Activated T-cell treated with anti-CD3 and anti-CD28 coated beads, Interleukin-2, amount 50 U/mL, for 4 hours (primary cell): ENCODE measurements around the gene ETFA. TPM values are rescaled to one million over a fixed set of nuclear protein-coding genes. Genes with fewer than 3 reads are reported as not detected.

ENCODE experiments used
- ATAC-seq, 2 donors: fragments of 200-7000 bp; cut with Tn5 transposase; one replicate each; pipeline ENCODE4 v1.10.0; 2021
- DNase-seq: peaks from one replicate; pipeline ENCODE4 v3.0.0-alpha.2; 2020
- H3K27me3 Mint-ChIP-seq: one replicate; pipeline ENCODE4 v1.8.0; 2021; ENCODE audit warnings: low read depth, mixed read lengths
- H3K36me3 Mint-ChIP-seq: one replicate; pipeline ENCODE4 v1.8.0; 2022; ENCODE audit warnings: mixed read lengths; ENCODE audit not compliant: insufficient read depth
- H3K4me1 Mint-ChIP-seq: one replicate; pipeline ENCODE4 v1.8.0; 2021; ENCODE audit warnings: low read depth, mixed read lengths
- H3K4me3 Mint-ChIP-seq: one replicate; pipeline ENCODE4 v1.8.0; 2021; ENCODE audit warnings: mild to moderate bottlenecking, moderate library complexity, mixed read lengths
- H3K9me3 Mint-ChIP-seq: one replicate; pipeline ENCODE4 v1.8.0; 2021; ENCODE audit warnings: mixed read lengths
- total RNA-seq, 3 donors: library from RNA; stranded (reverse); gene quantifications; one replicate each; pipeline ENCODE4 v1.2.1, GENCODE V29; 2021

The ETFA gene
- total RNA-seq, 3 donors from 2014 or later: 129 to 145 (median 143) TPM

- Mint-ChIP-seq H3K9me3 (no peaks in the 10 kb centered on the region), H3K4me1 (no peaks in the 10 kb centered on the region), H3K4me3 (no peak overlapping the region), H3K36me3 (no peaks in the 10 kb centered on the region), H3K27me3 (no peaks in the 10 kb centered on the region)
- ATAC-seq (no peak), DNase-seq (no peak)
Observed at GRCh38 chr15:76199106-76200082, 111.9 kb downstream of the ETFA start.

DNA sequence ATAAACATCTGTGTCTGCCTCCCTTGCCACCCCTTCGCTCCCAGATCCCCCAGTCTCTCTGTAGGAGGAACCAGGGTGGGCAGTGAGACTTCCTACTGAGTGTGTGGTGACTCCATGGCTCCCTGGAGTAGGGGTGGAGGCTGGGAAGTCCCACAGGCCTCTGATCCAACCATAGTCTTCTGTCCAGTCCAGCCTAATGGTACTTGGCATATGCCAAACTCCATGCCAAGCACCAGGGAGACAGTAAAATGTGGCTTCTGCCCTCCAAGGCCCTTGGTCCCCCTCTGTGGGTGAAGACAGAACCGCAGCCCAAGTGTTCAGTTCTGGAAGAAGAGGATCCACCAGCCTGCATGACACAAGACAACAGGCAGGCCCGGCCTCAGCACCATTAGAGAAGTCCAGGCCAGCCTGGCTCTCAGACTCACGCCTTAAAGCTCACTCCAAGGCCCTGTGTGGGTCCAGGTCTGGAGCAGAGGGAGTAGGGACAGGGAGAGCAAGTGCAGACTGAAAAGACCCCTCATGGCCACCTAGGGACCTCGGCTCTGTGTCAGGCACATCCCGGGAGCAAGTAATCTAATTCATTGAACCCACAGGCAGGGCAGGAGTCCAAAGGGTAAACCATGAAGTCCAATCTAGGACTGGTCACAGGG, 112.7 kb downstream of the ETFA start:
- DNase-seq (no peak), ATAC-seq (no peak)
- H3K27me3 Mint-ChIP-seq: peaks cover 2% of the 10 kb centered on the region
- H3K4me3 Mint-ChIP-seq: no peak overlapping the region
- H3K4me1 Mint-ChIP-seq: no peaks in the 10 kb centered on the region
- no peaks in the 10 kb centered on the region for H3K9me3 Mint-ChIP-seq
- H3K36me3 Mint-ChIP-seq: no peaks in the 10 kb centered on the region

GRCh38 chr15:76197703-76198455, 113.4 kb downstream of the ETFA start:
- no peak for ATAC-seq
- Mint-ChIP-seq H3K9me3 (no peaks in the 10 kb centered on the region), H3K4me3 (no peak overlapping the region), H3K4me1 (no peaks in the 10 kb centered on the region), H3K36me3 (no peaks in the 10 kb centered on the region), H3K27me3 (peaks cover 2% of the 10 kb centered on the region)
- no peak for DNase-seq

DNA sequence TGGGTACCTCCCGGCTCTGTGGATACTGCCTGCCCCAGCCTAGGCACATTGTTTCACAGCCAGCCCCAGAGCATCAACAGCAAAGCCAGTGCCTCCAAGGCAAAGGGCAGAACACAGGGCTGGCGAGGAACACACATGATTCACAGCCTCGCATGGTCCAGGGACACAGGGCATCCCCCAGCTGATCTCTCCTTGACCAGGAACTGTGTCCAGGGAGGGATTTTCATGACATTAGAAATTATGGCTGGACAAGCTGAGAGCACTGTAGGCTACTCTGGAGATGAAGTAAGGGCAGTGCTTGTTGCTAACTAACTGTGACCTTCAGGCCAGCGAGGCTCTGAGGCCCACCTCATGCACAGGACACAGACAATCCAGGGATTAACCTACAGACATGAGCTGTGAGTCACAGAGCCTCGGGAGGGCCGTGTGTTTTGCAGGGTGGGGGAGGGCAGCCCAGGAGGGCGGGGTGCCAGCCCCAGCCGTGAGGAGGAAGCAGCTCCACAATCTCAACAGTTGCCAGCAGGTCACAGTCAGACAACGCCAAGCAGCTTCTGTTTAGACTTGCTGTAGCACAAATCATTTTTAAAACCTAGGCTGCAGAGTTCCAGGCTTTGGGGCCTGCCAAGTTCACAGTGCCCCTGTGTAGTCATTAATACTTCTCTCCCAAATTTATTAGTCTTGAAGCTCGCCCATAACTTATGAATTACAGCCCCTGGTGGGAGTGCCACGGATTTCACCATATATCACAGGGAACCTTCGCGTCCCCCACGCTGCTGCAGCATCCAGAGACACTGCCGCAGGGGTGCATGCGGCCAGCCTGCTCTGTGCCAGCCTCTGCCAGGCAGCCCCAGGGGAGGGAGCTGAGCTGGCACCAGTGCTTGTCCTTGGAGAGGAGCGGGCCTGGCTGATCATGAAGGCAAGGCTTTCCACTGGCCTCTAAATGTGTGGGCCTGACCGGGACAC, 114.7 kb downstream of the ETFA start:
- DNase-seq: no peak
- Mint-ChIP-seq H3K4me1 (no peaks in the 10 kb centered on the region), H3K4me3 (no peak overlapping the region), H3K9me3 (no peaks in the 10 kb centered on the region), H3K36me3 (no peaks in the 10 kb centered on the region), H3K27me3 (peaks cover 7% of the 10 kb centered on the region)
- no peak for ATAC-seq

DNA sequence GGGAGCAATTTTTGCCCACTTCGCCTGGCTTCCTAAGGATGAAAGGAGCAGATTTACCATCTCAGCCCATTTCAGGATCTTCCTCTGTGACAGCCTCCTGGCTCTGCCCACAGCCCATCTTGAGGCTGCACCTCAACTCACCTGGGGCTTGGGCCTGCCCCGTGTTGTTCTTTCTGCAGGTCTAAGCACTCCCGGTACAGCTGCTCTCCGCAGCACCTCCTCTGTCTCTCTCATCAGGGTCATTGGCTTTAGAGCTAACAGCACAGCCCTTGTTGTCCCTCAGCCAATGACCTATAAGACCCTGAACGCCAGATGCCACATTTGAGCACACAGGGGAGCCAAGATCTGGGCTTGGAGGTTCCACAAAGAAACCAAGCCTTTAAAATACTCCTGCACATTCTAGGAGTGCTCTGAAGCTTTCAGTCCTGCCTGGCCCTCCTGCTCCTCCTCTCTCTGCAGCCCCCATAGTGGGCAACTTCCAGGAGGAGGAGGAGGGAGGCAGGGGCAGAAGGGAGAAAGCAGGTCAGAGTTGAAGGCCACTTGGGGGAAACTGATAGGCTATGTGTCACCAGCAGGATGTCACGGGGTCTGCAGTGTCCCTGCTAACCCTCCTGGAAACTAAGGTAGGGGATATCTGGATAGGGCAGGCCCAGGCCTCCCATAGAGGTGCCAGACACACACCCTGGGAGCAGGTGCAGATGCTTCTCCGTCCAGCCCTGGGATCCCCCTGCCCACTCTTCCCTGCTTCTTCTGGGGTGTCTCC, 115.6 kb downstream of the ETFA start:
- Mint-ChIP-seq H3K4me3 (no peak overlapping the region), H3K4me1 (peaks cover 6% of the 10 kb centered on the region), H3K36me3 (no peaks in the 10 kb centered on the region), H3K9me3 (no peaks in the 10 kb centered on the region), H3K27me3 (peaks cover 14% of the 10 kb centered on the region)
- no peak for DNase-seq
- no peak for ATAC-seq

DNA sequence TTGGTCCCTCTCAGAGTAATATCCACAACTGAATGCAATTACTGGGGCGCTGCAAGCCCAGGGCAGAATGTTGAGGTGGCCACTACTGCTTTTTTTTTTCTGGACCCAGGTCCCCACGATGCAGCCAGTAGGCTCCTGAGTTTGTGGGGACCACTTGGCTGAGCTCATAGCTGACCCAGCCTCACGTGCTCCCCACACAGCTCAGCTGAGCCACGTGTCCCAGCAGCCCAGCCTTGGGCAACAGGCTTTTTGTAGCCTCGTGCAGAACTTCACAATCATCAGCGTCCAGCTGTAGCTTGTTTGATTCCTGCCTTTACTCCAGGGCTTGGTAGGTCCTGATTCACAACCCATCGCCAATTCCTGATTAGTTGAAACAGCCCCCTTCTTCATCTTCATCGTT, 117.3 kb downstream of the ETFA start:
- no peak overlapping the region for H3K4me3 Mint-ChIP-seq
- H3K27me3 Mint-ChIP-seq: peaks cover 27% of the 10 kb centered on the region
- H3K9me3 Mint-ChIP-seq: no peaks in the 10 kb centered on the region
- no peaks in the 10 kb centered on the region for H3K36me3 Mint-ChIP-seq
- no peak for DNase-seq
- H3K4me1 Mint-ChIP-seq: peaks cover 13% of the 10 kb centered on the region
- no peak for ATAC-seq

GRCh38 chr15:76192715-76193114, 118.6 kb downstream of the ETFA start:
- Mint-ChIP-seq H3K4me1 (peaks cover 13% of the 10 kb centered on the region), H3K9me3 (no peaks in the 10 kb centered on the region), H3K27me3 (peaks cover 38% of the 10 kb centered on the region), H3K36me3 (no peaks in the 10 kb centered on the region), H3K4me3 (no peak overlapping the region)
- DNase-seq (no peak), ATAC-seq (no peak)

DNA sequence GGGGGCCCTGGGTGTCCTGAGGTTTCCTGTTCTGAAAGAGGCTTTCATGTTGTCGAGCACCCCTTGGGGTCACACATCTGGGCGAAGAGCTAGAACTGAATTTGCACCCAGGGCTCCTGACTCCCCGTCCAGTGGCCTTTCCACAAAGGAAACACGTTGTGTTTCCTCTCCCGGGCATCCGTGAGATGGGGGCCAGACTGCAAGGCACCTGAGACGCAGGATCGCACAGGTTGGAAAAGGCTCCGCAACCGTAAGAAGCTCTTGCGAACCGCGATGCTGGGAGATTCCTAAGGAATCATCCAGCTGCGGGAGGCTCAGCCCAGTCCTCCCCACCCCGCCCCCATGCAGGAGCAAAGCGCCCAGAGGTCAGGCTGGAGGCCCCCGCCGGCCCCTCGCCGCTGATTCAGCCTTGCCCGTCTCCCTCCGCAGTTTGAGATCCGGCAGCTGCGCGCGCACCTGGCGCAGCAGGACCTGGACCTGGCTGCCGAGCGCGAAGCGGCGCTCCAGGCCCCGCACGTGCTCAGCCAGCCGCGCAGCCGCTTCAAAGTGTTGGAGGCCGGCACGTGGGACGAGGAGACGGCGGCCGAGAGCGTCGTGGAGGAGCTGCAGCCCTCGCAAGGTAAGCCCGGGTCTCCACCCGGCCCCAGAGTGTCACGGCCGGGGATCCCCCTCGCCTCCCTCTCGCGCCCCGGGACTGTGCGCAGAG, 119.6 kb downstream of the ETFA start:
- ATAC-seq: no peak
- Mint-ChIP-seq H3K4me1 (peaks cover 13% of the 10 kb centered on the region), H3K27me3 (peaks cover 42% of the 10 kb centered on the region), H3K4me3 (no peak overlapping the region), H3K36me3 (no peaks in the 10 kb centered on the region), H3K9me3 (no peaks in the 10 kb centered on the region)
- no peak for DNase-seq

- no peaks in the 10 kb centered on the region for H3K36me3 Mint-ChIP-seq
- DNase-seq: peak; percentile 55
- H3K4me1 Mint-ChIP-seq: peaks cover 13% of the 10 kb centered on the region
- H3K4me3 Mint-ChIP-seq: peak overlapping the region; percentile 59
- ATAC-seq: peak; percentile 94
- H3K27me3 Mint-ChIP-seq: peaks cover 46% of the 10 kb centered on the region
- no peaks in the 10 kb centered on the region for H3K9me3 Mint-ChIP-seq
Observed at GRCh38 chr15:76190751-76191538, 120.3 kb downstream of the ETFA start.

GRCh38 chr15:76190070-76190564, 121.2 kb downstream of the ETFA start:
- H3K4me1 Mint-ChIP-seq: peaks cover 13% of the 10 kb centered on the region
- no peak for DNase-seq

GRCh38 chr15:76189106-76189505, 122.2 kb downstream of the ETFA start:
- ATAC-seq (no peak), DNase-seq (no peak)
- peaks cover 49% of the 10 kb centered on the region for H3K27me3 Mint-ChIP-seq
- no peak overlapping the region for H3K4me3 Mint-ChIP-seq
- H3K36me3 Mint-ChIP-seq: no peaks in the 10 kb centered on the region
- peaks cover 13% of the 10 kb centered on the region for H3K4me1 Mint-ChIP-seq
- no peaks in the 10 kb centered on the region for H3K9me3 Mint-ChIP-seq

More at GRCh38 chr15:76190070-76190564, 121.2 kb downstream of the ETFA start:
- peaks cover 49% of the 10 kb centered on the region for H3K27me3 Mint-ChIP-seq
- no peaks in the 10 kb centered on the region for H3K36me3 Mint-ChIP-seq
- no peaks in the 10 kb centered on the region for H3K9me3 Mint-ChIP-seq
- H3K4me3 Mint-ChIP-seq: peak overlapping the region; percentile 31
- no peak for ATAC-seq

- Mint-ChIP-seq H3K4me3 (no peak overlapping the region), H3K4me1 (peaks cover 13% of the 10 kb centered on the region), H3K9me3 (no peaks in the 10 kb centered on the region), H3K36me3 (no peaks in the 10 kb centered on the region), H3K27me3 (peaks cover 48% of the 10 kb centered on the region)
- no peak for ATAC-seq
- no peak for DNase-seq
Observed at GRCh38 chr15:76187163-76187562, 124.1 kb downstream of the ETFA start.
